ENCODE measurements around the gene SLC1A6.

GRCh38 chr19:15022752-15023151 is 43.1 kb upstream of the SLC1A6 start:
- TF ChIP-seq TCF7L2 (IDR thresholded peaks at IDR 0.05; ENCODE audit: low read depth, low read length), result no peak
- TF ChIP-seq CBX3 (IDR thresholded peaks at IDR 0.05; ENCODE audit: borderline replicate concordance in 1 of 2, low read length in 2 of 2), result no peak
- no peak for TF ChIP-seq ZBTB33 (CRISPR knock-in tag; IDR thresholded peaks at IDR 0.05)
- TF ChIP-seq, protein P1, sequence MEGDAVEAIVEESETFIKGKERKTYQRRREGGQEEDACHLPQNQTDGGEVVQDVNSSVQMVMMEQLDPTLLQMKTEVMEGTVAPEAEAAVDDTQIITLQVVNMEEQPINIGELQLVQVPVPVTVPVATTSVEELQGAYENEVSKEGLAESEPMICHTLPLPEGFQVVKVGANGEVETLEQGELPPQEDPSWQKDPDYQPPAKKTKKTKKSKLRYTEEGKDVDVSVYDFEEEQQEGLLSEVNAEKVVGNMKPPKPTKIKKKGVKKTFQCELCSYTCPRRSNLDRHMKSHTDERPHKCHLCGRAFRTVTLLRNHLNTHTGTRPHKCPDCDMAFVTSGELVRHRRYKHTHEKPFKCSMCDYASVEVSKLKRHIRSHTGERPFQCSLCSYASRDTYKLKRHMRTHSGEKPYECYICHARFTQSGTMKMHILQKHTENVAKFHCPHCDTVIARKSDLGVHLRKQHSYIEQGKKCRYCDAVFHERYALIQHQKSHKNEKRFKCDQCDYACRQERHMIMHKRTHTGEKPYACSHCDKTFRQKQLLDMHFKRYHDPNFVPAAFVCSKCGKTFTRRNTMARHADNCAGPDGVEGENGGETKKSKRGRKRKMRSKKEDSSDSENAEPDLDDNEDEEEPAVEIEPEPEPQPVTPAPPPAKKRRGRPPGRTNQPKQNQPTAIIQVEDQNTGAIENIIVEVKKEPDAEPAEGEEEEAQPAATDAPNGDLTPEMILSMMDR (IDR thresholded peaks at IDR 0.05 in 2 of 3, conservative IDR thresholded peaks at IDR 0.05 in 1 of 3; ENCODE audit: insufficient read depth in 2 of 3, low read depth in 1 of 3, low read length in 3 of 3), result no peak
- TF ChIP-seq NKRF (IDR thresholded peaks at IDR 0.05; ENCODE audit: borderline replicate concordance), result no peak
- TF ChIP-seq ZNF79 (CRISPR knock-in tag; IDR thresholded peaks at IDR 0.05; ENCODE audit: low read depth), result no peak
- TF ChIP-seq, protein P2, sequence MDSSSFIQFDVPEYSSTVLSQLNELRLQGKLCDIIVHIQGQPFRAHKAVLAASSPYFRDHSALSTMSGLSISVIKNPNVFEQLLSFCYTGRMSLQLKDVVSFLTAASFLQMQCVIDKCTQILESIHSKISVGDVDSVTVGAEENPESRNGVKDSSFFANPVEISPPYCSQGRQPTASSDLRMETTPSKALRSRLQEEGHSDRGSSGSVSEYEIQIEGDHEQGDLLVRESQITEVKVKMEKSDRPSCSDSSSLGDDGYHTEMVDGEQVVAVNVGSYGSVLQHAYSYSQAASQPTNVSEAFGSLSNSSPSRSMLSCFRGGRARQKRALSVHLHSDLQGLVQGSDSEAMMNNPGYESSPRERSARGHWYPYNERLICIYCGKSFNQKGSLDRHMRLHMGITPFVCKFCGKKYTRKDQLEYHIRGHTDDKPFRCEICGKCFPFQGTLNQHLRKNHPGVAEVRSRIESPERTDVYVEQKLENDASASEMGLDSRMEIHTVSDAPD (CRISPR knock-in tag; IDR thresholded peaks at IDR 0.05), result no peak
- no peak for TF ChIP-seq POLR2AphosphoS2 (IDR thresholded peaks at IDR 0.05; ENCODE audit: low read length)
- TF ChIP-seq CHD1 (IDR thresholded peaks at IDR 0.05; ENCODE audit: low read length), result no peak
